ENCODE measurements around the gene HOXD4. TPM values are rescaled to one million over a fixed set of nuclear protein-coding genes. Genes with fewer than 3 reads are reported as not detected.

Gene HOXD4
- total RNA-seq, 1 experiment from 2014 or later = not detected

- H3K4me3 Mint-ChIP-seq = peak overlapping the region; percentile 22
- peaks cover 100% of the 10 kb centered on the region for H3K27me3 Mint-ChIP-seq (ENCODE audit: low read depth)
- H3K36me3 Mint-ChIP-seq = peaks cover 2% of the 10 kb centered on the region; the same call in 1 of the 2 replicates
- CTCF ChIA-PET = interaction anchor here (0.9 to 1.5 kb wide), 7 partner anchors 19 to 394 kb away, joined by 3 to 8 read pairs (median 3); no protein-coding TSS in a partner anchor
- H3K4me1 Mint-ChIP-seq = peaks cover 39% of the 10 kb centered on the region
- TF ChIP-seq FOXK1 (CRISPR knock-in tag; IDR thresholded peaks at IDR 0.05) (no peak), USF1 (CRISPR knock-in tag; IDR thresholded peaks at IDR 0.05) (peak; percentile 30; the same call in 1 of the 2 replicates), USF2 (CRISPR knock-in tag; IDR thresholded peaks at IDR 0.05) (peak; percentile 61)
- H3K27ac Mint-ChIP-seq = no peak overlapping the region
- DNase-seq (ENCODE audit: low spot score) (no peak), ATAC-seq (peak; percentile 5)
- H3K9me3 Mint-ChIP-seq = no peaks in the 10 kb centered on the region
- POLR2A ChIA-PET = interaction anchor here (1.0 to 1.5 kb wide), 2 partner anchors 11 to 16 kb away, joined by 3 to 7 read pairs; no protein-coding TSS in a partner anchor
These were observed 9.1 kb downstream of the HOXD4 start for GRCh38 chr2:176160251-176160985.

DNA sequence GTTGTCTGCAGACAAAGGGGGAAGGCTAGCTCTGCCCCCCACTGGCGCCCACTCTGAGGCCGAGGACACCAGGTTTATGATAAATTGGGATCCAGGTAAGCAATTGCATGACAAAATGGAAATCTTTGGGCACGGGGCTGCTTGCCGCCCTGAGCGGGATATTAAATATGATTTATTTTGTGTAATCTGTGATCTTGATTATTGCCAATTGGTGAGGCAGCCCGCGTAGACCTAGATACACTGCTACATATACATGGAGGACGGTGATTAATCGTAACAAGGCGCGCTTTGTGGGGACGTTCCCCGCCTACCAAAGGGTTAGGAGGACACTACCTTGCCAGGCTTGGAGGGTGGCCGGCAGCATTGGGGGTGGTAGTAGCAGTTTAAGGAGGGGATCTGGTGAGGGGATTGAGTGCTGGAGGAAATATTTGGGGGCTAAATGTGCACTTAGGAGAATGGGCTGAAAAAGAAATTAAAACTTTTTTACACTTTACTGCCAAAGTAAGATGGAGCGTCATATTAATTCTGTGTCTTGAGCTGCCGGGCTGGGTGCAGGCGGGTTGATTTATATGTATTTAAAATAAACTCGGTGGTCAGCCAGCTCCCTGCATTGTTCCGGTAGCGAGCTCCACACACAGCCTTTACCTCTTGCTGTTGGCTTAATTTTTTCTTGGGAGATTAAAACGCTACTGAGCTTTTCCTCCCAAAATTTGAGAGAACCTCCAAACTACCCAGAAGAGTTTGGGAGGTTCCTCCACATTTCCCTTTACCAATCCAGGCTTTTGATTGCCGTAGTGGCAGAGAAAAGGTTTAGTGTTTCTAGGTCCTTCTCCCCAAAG lies 9.9 kb downstream of the HOXD4 start:
- Mint-ChIP-seq H3K27ac (no peak overlapping the region), H3K4me3 (no peak overlapping the region), H3K27me3 (ENCODE audit: low read depth) (peaks cover 100% of the 10 kb centered on the region), H3K4me1 (peaks cover 38% of the 10 kb centered on the region), H3K9me3 (no peaks in the 10 kb centered on the region), H3K36me3 (peaks cover 2% of the 10 kb centered on the region; the same call in 1 of the 2 replicates)
- ATAC-seq (no peak), DNase-seq (ENCODE audit: low spot score) (no peak)
- ChIA-PET POLR2A (interaction anchor here (1.0 to 1.5 kb wide), 2 partner anchors 10 to 15 kb away, joined by 3 to 7 read pairs; no protein-coding TSS in a partner anchor), CTCF (interaction anchor here (1.1 to 2.1 kb wide), 5 partner anchors 11 to 294 kb away, joined by 3 to 11 read pairs (median 5); no protein-coding TSS in a partner anchor)
- TF ChIP-seq TP53 (CRISPR knock-in tag; IDR thresholded peaks at IDR 0.05) = no peak
- TF ChIP-seq, protein P1, sequence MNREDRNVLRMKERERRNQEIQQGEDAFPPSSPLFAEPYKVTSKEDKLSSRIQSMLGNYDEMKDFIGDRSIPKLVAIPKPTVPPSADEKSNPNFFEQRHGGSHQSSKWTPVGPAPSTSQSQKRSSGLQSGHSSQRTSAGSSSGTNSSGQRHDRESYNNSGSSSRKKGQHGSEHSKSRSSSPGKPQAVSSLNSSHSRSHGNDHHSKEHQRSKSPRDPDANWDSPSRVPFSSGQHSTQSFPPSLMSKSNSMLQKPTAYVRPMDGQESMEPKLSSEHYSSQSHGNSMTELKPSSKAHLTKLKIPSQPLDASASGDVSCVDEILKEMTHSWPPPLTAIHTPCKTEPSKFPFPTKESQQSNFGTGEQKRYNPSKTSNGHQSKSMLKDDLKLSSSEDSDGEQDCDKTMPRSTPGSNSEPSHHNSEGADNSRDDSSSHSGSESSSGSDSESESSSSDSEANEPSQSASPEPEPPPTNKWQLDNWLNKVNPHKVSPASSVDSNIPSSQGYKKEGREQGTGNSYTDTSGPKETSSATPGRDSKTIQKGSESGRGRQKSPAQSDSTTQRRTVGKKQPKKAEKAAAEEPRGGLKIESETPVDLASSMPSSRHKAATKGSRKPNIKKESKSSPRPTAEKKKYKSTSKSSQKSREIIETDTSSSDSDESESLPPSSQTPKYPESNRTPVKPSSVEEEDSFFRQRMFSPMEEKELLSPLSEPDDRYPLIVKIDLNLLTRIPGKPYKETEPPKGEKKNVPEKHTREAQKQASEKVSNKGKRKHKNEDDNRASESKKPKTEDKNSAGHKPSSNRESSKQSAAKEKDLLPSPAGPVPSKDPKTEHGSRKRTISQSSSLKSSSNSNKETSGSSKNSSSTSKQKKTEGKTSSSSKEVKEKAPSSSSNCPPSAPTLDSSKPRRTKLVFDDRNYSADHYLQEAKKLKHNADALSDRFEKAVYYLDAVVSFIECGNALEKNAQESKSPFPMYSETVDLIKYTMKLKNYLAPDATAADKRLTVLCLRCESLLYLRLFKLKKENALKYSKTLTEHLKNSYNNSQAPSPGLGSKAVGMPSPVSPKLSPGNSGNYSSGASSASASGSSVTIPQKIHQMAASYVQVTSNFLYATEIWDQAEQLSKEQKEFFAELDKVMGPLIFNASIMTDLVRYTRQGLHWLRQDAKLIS (CRISPR knock-in tag; IDR thresholded peaks at IDR 0.05; ENCODE audit: borderline replicate concordance) = no peak
- TF ChIP-seq, protein P2, sequence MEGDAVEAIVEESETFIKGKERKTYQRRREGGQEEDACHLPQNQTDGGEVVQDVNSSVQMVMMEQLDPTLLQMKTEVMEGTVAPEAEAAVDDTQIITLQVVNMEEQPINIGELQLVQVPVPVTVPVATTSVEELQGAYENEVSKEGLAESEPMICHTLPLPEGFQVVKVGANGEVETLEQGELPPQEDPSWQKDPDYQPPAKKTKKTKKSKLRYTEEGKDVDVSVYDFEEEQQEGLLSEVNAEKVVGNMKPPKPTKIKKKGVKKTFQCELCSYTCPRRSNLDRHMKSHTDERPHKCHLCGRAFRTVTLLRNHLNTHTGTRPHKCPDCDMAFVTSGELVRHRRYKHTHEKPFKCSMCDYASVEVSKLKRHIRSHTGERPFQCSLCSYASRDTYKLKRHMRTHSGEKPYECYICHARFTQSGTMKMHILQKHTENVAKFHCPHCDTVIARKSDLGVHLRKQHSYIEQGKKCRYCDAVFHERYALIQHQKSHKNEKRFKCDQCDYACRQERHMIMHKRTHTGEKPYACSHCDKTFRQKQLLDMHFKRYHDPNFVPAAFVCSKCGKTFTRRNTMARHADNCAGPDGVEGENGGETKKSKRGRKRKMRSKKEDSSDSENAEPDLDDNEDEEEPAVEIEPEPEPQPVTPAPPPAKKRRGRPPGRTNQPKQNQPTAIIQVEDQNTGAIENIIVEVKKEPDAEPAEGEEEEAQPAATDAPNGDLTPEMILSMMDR (IDR thresholded peaks at IDR 0.05) = no peak
- no peak for TF ChIP-seq SMAD4 (CRISPR knock-in tag; IDR thresholded peaks at IDR 0.05)
- TF ChIP-seq, protein P3, sequence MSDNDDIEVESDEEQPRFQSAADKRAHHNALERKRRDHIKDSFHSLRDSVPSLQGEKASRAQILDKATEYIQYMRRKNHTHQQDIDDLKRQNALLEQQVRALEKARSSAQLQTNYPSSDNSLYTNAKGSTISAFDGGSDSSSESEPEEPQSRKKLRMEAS (CRISPR knock-in tag; IDR thresholded peaks at IDR 0.05) = no peak
- no peak for TF ChIP-seq FOXP4 (CRISPR knock-in tag; IDR thresholded peaks at IDR 0.05)
- no peak for TF ChIP-seq NFE2L1 (CRISPR knock-in tag; IDR thresholded peaks at IDR 0.05)
- TF ChIP-seq ELF4 (CRISPR knock-in tag; IDR thresholded peaks at IDR 0.05; ENCODE audit: low read depth) = no peak
- no peak for TF ChIP-seq ZNF512 (CRISPR knock-in tag; IDR thresholded peaks at IDR 0.05; ENCODE audit: borderline replicate concordance)
